GM13976 (cell line): ENCODE results near the gene RPUSD1.

Experiments used
- DNase-seq: peaks from one replicate; pipeline ENCODE4 v3.0.0; 2012; ENCODE audit warnings: low spot score
- CTCF ChIP-seq: IDR thresholded peaks from 2 replicates; pipeline ENCODE4 v1.5.1; 2012; ENCODE audit warnings: borderline replicate concordance, mild to moderate bottlenecking; ENCODE audit not compliant: insufficient read depth; ENCODE audit errors: extremely low read depth, missing control alignments, control extremely low read depth
- in situ Hi-C: fragments of 300-500 bp; cut with MboI; formaldehyde crosslinking; loops from one replicate; pipeline ENCODE4 v1.12.0; 2022; ENCODE audit warnings: low sequenced_read_pairs, mixed read lengths, inconsistent platforms; ENCODE audit not compliant: unreplicated experiment

RPUSD1 gene

GRCh38 chr16:831571-832413 lies 43.6 kb upstream of the RPUSD1 start:
- DNase-seq: no peak
- TF ChIP-seq CTCF: no peak
- in situ Hi-C loops: no loop called here

- no peak for TF ChIP-seq CTCF
- no peak for DNase-seq
- in situ Hi-C loops: no loop called here
Measured at GRCh38 chr16:830871-831570, 42.8 kb upstream of the RPUSD1 start.

GRCh38 chr16:830107-830870 lies 42.1 kb upstream of the RPUSD1 start:
- no peak for TF ChIP-seq CTCF
- no peak for DNase-seq
- in situ Hi-C loops: no loop called here

- in situ Hi-C loops: no loop called here
- TF ChIP-seq CTCF: no peak
- DNase-seq: no peak
Measured at GRCh38 chr16:828891-829290, 40.7 kb upstream of the RPUSD1 start.

- DNase-seq: no peak
- no peak for TF ChIP-seq CTCF
- in situ Hi-C loops: no loop called here
Measured at GRCh38 chr16:827513-827912, 39.3 kb upstream of the RPUSD1 start.

- no peak for TF ChIP-seq CTCF
- no peak for DNase-seq
- in situ Hi-C loops: no loop called here
Measured at GRCh38 chr16:825341-826061, 37.3 kb upstream of the RPUSD1 start.
